GM19351 (cell line): Measurements from ENCODE around the gene TUG1.

ENCODE experiments used
- ATAC-seq: cut with Tn5 transposase; IDR thresholded peaks from one replicate; pipeline ENCODE4 v1.9.1; 2021; ENCODE audit warnings: mild to moderate bottlenecking, moderate library complexity; ENCODE audit not compliant: unreplicated experiment

Gene TUG1

DNA sequence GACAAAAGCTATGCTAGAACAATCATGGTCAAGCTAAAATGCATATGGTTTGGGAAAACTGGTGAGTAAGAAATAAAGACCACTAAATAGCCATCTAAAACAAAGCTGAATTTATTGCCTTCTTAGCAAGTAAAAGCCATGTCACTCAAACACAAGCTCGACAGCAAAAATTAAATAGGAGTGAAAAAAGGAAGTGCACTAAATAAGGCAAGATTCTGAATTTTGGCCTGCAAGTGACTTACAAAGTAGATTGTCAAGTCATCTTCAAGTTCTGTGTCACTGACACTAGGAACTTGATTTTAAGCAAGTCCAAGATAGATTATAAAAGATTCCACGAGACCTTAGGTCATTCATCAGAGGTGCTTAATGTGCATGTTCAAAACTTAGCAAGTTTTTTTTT is 27.4 kb downstream of the TUG1 start:
- no peak for ATAC-seq

DNA sequence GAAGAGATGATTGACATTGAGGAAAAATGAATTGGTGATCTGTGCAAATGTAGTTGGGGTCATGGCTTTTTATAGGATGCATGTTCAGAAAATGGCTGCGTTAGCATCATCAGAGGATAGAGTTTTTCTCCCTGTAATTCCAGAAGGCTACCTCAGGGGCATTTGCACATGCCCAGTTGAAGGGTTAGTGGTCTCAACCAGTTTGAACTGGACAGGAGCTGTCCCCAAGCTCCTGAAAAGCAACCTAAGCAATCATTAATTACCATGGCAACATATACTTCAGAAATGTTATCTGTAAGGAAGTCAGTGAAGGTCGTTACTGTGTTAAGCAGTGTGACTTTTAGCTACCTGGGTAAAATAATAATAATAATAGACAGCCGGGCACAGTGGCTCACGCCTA is 29.3 kb downstream of the TUG1 start:
- no peak for ATAC-seq

DNA sequence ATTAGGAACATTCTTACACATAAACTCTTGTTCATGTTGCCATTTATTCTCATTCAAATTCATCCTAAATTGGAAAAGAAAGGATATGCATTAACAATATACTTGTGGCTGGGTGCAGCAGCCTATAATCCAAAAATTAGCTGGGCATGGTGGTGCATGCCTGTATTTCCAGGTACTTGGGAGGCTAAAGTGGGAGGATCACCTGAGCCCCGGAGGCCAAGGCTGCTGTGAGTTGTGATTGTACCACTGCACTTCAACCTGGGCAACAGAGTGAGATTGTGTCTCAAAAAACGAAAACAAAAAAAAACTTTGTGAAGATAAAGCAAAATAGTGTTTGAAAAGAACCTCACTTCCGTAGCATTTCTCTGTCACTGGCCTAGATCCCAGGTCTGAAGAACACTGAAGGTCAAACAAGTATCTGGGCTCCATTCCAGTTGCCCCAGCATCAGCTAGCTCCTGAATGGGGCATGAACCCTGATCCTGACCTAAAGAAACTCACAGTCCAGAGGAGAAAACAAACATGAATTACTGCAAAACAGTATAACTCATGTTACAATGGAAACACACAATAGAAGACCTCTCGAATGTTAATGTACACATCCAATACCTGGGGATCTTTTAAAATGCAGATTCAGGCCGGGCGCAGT is 32.2 kb downstream of the TUG1 start:
- ATAC-seq = no peak

DNA sequence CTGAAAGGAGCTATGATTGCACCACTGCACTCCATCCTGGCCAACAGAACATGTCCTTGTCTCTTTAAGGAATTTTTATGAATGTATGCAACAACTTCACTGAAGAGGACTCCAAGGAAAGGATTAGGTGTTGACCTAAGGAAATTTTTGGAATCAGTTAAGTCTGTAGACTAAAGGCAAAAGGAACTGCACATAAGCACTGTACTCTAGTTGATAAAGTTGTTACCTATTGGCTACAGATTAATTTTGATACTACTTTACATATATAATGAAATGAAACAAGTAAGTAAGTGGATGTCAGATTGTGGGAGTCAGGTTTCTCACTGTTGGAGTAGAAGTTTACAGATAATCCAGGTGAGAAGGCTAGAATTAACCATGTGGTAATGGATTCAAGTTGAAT is 36.5 kb downstream of the TUG1 start:
- no peak for ATAC-seq

DNA sequence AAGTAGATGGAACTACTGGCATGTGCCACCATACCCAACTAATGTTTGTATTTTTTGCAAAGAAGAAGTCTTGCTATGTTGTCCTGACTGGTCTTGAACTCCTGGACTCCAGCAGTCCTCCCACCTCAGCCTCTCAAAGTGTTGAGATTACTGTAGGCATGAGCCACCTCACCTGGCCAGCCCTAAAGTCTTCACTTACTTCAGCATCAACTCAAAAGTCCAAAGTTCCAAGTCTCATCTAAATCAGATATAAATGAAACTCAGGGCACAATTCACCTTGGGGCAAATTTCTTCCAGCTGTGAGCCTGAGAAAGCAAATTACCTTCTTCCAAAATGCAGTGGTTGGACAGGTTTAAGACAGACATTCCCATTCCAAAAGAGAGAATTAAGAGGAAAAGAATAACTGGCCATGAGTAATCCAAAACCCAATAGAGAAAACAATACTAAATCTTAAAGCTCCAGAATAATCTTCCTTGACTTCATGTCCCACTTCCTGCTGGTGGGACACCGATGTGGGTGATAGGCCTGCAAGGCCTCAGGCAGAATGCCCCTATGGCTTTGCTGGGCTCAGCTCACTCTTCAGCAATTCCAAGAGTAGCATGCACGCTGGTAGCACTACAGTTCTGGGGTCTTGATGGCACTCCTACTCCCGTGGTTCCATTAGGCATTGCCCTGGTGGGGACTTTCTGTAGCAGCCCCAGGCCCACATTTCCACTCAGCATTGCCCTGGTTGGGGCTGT is 50.3 kb downstream of the TUG1 start:
- ATAC-seq = no peak

DNA sequence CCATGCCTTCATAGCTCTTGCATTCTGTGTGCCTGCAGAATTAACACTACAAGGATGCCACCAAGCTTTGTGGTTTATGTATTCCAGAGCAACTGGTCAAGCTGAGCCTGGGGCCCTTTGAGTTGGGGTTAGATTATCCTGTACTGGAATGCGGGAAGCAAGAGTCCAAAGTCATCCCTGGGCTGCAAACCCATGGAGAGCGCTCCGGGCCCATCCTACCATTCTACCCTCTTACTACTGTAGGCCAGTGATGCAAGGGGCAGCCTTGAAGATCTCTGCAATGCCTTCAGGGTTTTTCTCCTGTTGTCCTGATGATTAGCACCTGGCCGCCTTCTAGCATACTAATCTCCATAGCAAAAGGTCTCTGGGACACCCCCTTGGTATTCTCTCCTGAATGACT is 51.3 kb downstream of the TUG1 start:
- no peak for ATAC-seq

DNA sequence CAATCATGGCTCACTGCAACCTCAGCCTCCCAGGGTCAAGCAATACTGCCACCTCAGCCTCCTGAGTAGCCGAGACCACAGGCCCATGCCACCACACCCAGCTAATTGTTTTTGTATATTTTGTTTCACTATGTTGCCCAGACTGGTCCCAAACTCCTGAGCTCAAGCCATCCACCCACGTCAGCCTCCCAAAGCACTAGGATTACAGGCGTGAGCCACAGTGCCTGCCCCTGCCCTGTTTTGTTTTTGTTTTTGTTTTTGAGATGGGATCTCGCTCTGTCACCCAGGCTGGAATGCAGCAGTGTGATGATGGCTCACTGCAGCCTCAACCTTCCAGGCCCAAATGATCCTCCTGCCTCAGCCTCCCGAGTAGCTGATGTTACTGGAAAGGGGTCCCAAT is 53.5 kb downstream of the TUG1 start:
- no peak for ATAC-seq
